Ascending aorta (tissue), 2 donors: ENCODE data around the gene IL2RA. TPM values are rescaled to one million over a fixed set of nuclear protein-coding genes. Genes with fewer than 3 reads are reported as not detected.
A peak's percentile ranks its signal among the peaks of the same experiment; 100 is the strongest.

Source experiments
- DNase-seq, 2 donors: peaks; one replicate each; pipeline ENCODE4 v3.0.0-alpha.2; 2019; ENCODE audit warnings: low spot score in 2 of 2
- H3K27ac ChIP-seq, 2 donors: fragments of 200-600 bp; sonication (generic); one replicate each; pipeline ENCODE4 v1.5.1; 2016 to 2017; ENCODE audit warnings: mild to moderate bottlenecking in 1 of 2
- H3K27me3 ChIP-seq: fragments of 200-600 bp; sonication (generic); one replicate; pipeline ENCODE4 v1.5.1; 2017
- H3K36me3 ChIP-seq, 2 donors: fragments of 200-600 bp; sonication (generic); one replicate each; pipeline ENCODE4 v1.5.1; 2016
- H3K4me1 ChIP-seq, 2 donors: fragments of 200-600 bp; sonication (generic); one replicate each; pipeline ENCODE4 v1.5.1; 2016 to 2017; ENCODE audit warnings: mild to moderate bottlenecking in 1 of 2
- H3K4me3 ChIP-seq, 2 donors: fragments of 200-600 bp; sonication (generic); one replicate each; pipeline ENCODE4 v1.5.1; 2016 to 2017; ENCODE audit warnings: mild to moderate bottlenecking in 1 of 2
- H3K9me3 ChIP-seq, 2 donors: fragments of 200-600 bp; sonication (generic); one replicate each; pipeline ENCODE4 v1.5.1; 2016
- intact Hi-C: fragments of 100-400 bp; cut with DNase I; formaldehyde crosslinking; loops from one replicate; pipeline ENCODE4 v1.15.1; 2023
- total RNA-seq: library from RNA; depleted of rRNA; stranded (reverse); fragments of >200 nt; gene quantifications from one replicate; pipeline ENCODE4 v1.1.0, GENCODE V29; 2016
- TF ChIP-seq, protein P1 (sequence below), 3 experiments: fragments of 200-600 bp in 2 of 3; fragments of 450-650 bp in 1 of 3; sonication (generic) in 2 of 3; IDR thresholded peaks; one replicate each; pipeline ENCODE4 v1.5.1; 2016 to 2019; ENCODE audit warnings: antibody characterized with exemption in 3 of 3, mild to moderate bottlenecking in 1 of 3, moderate library complexity in 1 of 3

IL2RA gene
- total RNA-seq, 1 donor from 2014 or later = not detected

DNA sequence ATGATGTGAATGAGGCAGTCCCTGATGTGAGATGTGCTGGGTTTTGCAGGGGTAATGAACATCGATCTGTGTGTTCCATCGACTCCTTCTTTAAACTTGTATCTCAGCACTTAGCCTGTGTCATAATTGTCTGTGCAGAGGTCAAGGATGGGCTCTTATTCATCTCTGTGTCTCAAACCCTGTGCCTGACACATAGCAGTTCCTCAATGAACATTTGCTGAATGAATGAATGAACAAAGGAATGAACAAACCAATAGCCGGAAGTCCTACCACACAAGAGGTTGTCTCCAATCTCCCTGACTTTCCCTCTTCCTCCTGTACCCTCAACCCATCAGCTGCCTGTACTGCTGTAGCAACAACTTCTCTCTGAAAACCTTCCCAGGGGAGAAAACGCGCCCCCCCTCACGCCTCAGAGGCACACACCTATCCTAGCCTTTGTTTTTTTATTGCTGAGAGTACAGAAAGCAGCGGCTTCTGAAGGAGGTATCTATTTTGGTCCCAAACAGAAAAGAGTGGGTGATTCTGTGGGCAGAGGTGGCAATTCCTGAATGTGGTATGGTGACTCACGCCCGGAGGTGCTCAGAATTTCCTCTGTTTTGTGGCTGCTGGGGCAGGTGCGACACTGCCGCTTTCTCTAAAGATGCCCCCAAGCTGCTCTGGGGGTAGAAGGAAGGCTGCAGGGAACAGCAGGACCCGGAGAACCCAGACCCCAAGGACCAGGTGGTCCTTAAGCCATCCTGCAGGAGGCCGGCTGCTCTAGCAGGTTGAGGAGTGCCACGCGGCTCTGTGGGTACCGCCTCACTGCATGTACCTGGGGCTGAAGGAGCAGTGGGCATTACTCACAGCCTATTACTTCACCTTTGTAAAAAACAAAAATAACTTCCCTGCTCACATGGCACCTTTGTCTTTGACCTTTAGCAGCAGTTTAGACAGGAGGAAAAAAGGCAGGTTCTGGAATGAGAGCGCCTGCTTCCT is 9.6 kb downstream of the IL2RA start:
- Histone ChIP-seq H3K27me3 (no peaks in the 10 kb centered on the region), H3K27ac (no peak overlapping the region), H3K4me3 (no peak overlapping the region), H3K36me3 (no peaks in the 10 kb centered on the region), H3K9me3 (no peaks in the 10 kb centered on the region), H3K4me1 (peaks cover 0 to 2% of the 10 kb centered on the region in 2 donors)
- intact Hi-C loops = no loop called here
- TF ChIP-seq, protein P1, sequence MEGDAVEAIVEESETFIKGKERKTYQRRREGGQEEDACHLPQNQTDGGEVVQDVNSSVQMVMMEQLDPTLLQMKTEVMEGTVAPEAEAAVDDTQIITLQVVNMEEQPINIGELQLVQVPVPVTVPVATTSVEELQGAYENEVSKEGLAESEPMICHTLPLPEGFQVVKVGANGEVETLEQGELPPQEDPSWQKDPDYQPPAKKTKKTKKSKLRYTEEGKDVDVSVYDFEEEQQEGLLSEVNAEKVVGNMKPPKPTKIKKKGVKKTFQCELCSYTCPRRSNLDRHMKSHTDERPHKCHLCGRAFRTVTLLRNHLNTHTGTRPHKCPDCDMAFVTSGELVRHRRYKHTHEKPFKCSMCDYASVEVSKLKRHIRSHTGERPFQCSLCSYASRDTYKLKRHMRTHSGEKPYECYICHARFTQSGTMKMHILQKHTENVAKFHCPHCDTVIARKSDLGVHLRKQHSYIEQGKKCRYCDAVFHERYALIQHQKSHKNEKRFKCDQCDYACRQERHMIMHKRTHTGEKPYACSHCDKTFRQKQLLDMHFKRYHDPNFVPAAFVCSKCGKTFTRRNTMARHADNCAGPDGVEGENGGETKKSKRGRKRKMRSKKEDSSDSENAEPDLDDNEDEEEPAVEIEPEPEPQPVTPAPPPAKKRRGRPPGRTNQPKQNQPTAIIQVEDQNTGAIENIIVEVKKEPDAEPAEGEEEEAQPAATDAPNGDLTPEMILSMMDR (IDR thresholded peaks at IDR 0.05) = no peak
- DNase-seq = peak in 1 of 2 donors; percentile 61

- intact Hi-C loops = no loop called here
- Histone ChIP-seq H3K9me3 (no peaks in the 10 kb centered on the region), H3K27me3 (no peaks in the 10 kb centered on the region), H3K36me3 (no peaks in the 10 kb centered on the region), H3K4me3 (peak overlapping the region; percentile 53 to 54), H3K4me1 (peaks cover 0 to 2% of the 10 kb centered on the region in 2 donors), H3K27ac (peak overlapping the region; percentile 8 to 32)
- TF ChIP-seq, protein P1 (IDR thresholded peaks at IDR 0.05) = peak; percentile 5 to 42 (median 19)
- DNase-seq = peak; percentile 30 to 77
Observed at GRCh38 chr10:6050801-6051445, 11.2 kb downstream of the IL2RA start.

- no peaks in the 10 kb centered on the region for H3K36me3 ChIP-seq
- no peak overlapping the region for H3K27ac ChIP-seq
- DNase-seq = peak in 1 of 2 donors; percentile 34
- H3K9me3 ChIP-seq = no peaks in the 10 kb centered on the region
- intact Hi-C loops = no loop called here
- no peaks in the 10 kb centered on the region for H3K27me3 ChIP-seq
- no peak overlapping the region for H3K4me3 ChIP-seq
- TF ChIP-seq, protein P1 (IDR thresholded peaks at IDR 0.05) = no peak
- H3K4me1 ChIP-seq = peaks cover 0 to 2% of the 10 kb centered on the region in 2 donors
Observed at GRCh38 chr10:6049031-6049400, 13.2 kb downstream of the IL2RA start.

- Histone ChIP-seq H3K27ac (no peak overlapping the region), H3K27me3 (no peaks in the 10 kb centered on the region), H3K4me3 (no peak overlapping the region), H3K4me1 (peaks cover 0 to 2% of the 10 kb centered on the region in 2 donors), H3K9me3 (no peaks in the 10 kb centered on the region), H3K36me3 (no peaks in the 10 kb centered on the region)
- TF ChIP-seq, protein P1 (IDR thresholded peaks at IDR 0.05) = no peak
- intact Hi-C loops = no loop called here
- DNase-seq = peak in 1 of 2 donors; percentile 16
Observed at GRCh38 chr10:6048281-6049030, 13.7 kb downstream of the IL2RA start.

DNA sequence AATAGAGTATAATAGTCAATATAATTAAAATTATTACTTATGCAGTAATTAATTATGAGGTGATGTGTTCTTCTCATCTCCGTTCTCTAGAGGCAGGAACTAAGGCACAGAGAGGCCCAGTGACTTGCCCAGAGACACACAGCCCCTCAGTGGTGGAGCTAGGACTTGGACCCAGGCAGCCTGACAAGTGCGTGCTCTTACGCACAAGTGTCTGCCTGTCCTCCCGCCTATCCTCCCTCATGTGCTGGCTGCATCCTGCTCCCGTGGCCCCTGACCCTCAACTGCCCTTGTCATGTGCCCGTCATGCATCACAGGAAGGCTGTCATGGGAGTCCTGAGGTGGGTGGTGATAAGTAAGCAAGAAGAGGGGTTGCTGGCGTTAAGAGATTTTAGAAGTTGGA is 14.3 kb downstream of the IL2RA start:
- intact Hi-C loops = no loop called here
- no peak overlapping the region for H3K27ac ChIP-seq
- no peaks in the 10 kb centered on the region for H3K36me3 ChIP-seq
- no peaks in the 10 kb centered on the region for H3K9me3 ChIP-seq
- TF ChIP-seq, protein P1 (IDR thresholded peaks at IDR 0.05) = no peak
- no peak overlapping the region for H3K4me3 ChIP-seq
- peaks cover 0 to 2% of the 10 kb centered on the region in 2 donors for H3K4me1 ChIP-seq
- no peak for DNase-seq
- no peaks in the 10 kb centered on the region for H3K27me3 ChIP-seq
